H9 (cell line): ENCODE measurements around the gene ZSCAN1. TPM values are rescaled to one million over a fixed set of nuclear protein-coding genes. Genes with fewer than 3 reads are reported as not detected.
A peak's percentile ranks its signal among the peaks of the same experiment; 100 is the strongest.

Experiments used
- DNase-seq: peaks from one replicate; pipeline ENCODE4 v3.0.0-alpha.2; 2017
- H2AFZ ChIP-seq: one replicate; pipeline ENCODE4 v1.6.1; 2013; ENCODE audit warnings: mild to moderate bottlenecking, low read length, control low read depth, moderate library complexity
- H2AK5ac ChIP-seq: 2 replicates; pipeline ENCODE4 v1.6.1; 2013; ENCODE audit warnings: low read length, control low read depth, mixed read lengths; ENCODE audit not compliant: insufficient read length
- H2BK120ac ChIP-seq: one replicate; pipeline ENCODE4 v1.6.1; 2013; ENCODE audit warnings: low read depth, mild to moderate bottlenecking, low read length, control low read depth, inconsistent platforms; ENCODE audit not compliant: poor library complexity, severe bottlenecking
- H2BK12ac ChIP-seq: 2 replicates; pipeline ENCODE4 v1.6.1; 2013; ENCODE audit warnings: low read length, control low read depth, mixed read lengths, low read depth; ENCODE audit not compliant: insufficient read length
- H2BK15ac ChIP-seq: 2 replicates; pipeline ENCODE4 v1.6.1; 2013; ENCODE audit warnings: low read depth, low read length, control low read depth
- H2BK20ac ChIP-seq: one replicate; pipeline ENCODE4 v1.6.1; 2013; ENCODE audit warnings: low read depth, mild to moderate bottlenecking, low read length, control low read depth, inconsistent platforms; ENCODE audit not compliant: poor library complexity, severe bottlenecking
- H2BK5ac ChIP-seq: 2 replicates; pipeline ENCODE4 v1.6.1; 2013; ENCODE audit warnings: low read length, control low read depth, mixed read lengths; ENCODE audit not compliant: insufficient read length
- H3K14ac ChIP-seq: 2 replicates; pipeline ENCODE4 v1.6.1; 2013; ENCODE audit warnings: low read length, control low read depth; ENCODE audit not compliant: insufficient read depth
- H3K18ac ChIP-seq: 2 replicates; pipeline ENCODE4 v1.6.1; 2013; ENCODE audit warnings: low read depth, mild to moderate bottlenecking, mixed read lengths, low read length, control low read depth; ENCODE audit not compliant: insufficient read length
- H3K23ac ChIP-seq: 2 replicates; pipeline ENCODE4 v1.6.1; 2013; ENCODE audit warnings: low read length, control low read depth, mixed read lengths, low read depth; ENCODE audit not compliant: insufficient read length
- H3K23me2 ChIP-seq: 2 replicates; pipeline ENCODE4 v1.6.1; 2013; ENCODE audit warnings: low read depth, mild to moderate bottlenecking, mixed read lengths, low read length, control low read depth; ENCODE audit not compliant: insufficient read length, poor library complexity, severe bottlenecking
- H3K27ac ChIP-seq: 2 replicates; pipeline ENCODE4 v1.5.1; 2013; ENCODE audit warnings: low read length, control low read depth, mixed read lengths, low read depth; ENCODE audit not compliant: insufficient read length
- H3K27me3 ChIP-seq: 2 replicates; pipeline ENCODE4 v1.6.1; 2013; ENCODE audit warnings: low read length, control low read depth, inconsistent platforms; ENCODE audit not compliant: insufficient read depth
- H3K4ac ChIP-seq: 2 replicates; pipeline ENCODE4 v1.6.1; 2013; ENCODE audit warnings: low read depth, mild to moderate bottlenecking, control low read depth, inconsistent platforms, low read length, moderate library complexity
- H3K4me1 ChIP-seq: 2 replicates; pipeline ENCODE4 v1.6.1; 2013; ENCODE audit warnings: low read length, control low read depth, inconsistent platforms; ENCODE audit not compliant: insufficient read depth
- H3K4me2 ChIP-seq: 2 replicates; pipeline ENCODE4 v1.6.1; 2013; ENCODE audit warnings: low read length, control low read depth, mixed read lengths; ENCODE audit not compliant: insufficient read length, insufficient read depth
- H3K56ac ChIP-seq: 2 replicates; pipeline ENCODE4 v1.6.1; 2013; ENCODE audit warnings: low read depth, mild to moderate bottlenecking, mixed read lengths, low read length, control low read depth; ENCODE audit not compliant: insufficient read length
- H3K79me1 ChIP-seq: 2 replicates; pipeline ENCODE4 v1.6.1; 2013; ENCODE audit warnings: low read depth, mild to moderate bottlenecking, moderate library complexity, low read length, control low read depth, inconsistent platforms; ENCODE audit not compliant: insufficient read depth, poor library complexity, severe bottlenecking
- H3K79me2 ChIP-seq: 2 replicates; pipeline ENCODE4 v1.6.1; 2013; ENCODE audit warnings: low read length, control low read depth, inconsistent platforms; ENCODE audit not compliant: insufficient read depth
- H3K9ac ChIP-seq: 2 replicates; pipeline ENCODE4 v1.6.1; 2013; ENCODE audit warnings: low read length, control low read depth, mixed read lengths; ENCODE audit not compliant: insufficient read length; ENCODE audit errors: extremely low read depth
- H3K9me3 ChIP-seq: one replicate; pipeline ENCODE4 v1.6.1; 2013; ENCODE audit warnings: low read depth, low read length, inconsistent platforms; ENCODE audit not compliant: control insufficient read depth
- H3T11ph ChIP-seq: one replicate; pipeline ENCODE4 v1.6.1; 2013; ENCODE audit warnings: mild to moderate bottlenecking, low read length, control low read depth, inconsistent platforms
- H4K20me1 ChIP-seq: one replicate; pipeline ENCODE4 v1.6.1; 2013; ENCODE audit not compliant: control insufficient read depth, insufficient read length, insufficient read depth
- H4K5ac ChIP-seq: 2 replicates; pipeline ENCODE4 v1.6.1; 2013; ENCODE audit warnings: low read depth, mild to moderate bottlenecking, mixed read lengths, low read length, control low read depth; ENCODE audit not compliant: insufficient read length
- H4K8ac ChIP-seq: replicated peaks from 2 replicates; pipeline ENCODE4 v1.6.1; 2013; ENCODE audit warnings: low read length, control low read depth, mixed read lengths, low read depth; ENCODE audit not compliant: insufficient read length
- H4K91ac ChIP-seq: 2 replicates; pipeline ENCODE4 v1.6.1; 2013; ENCODE audit warnings: low read depth, mild to moderate bottlenecking, moderate library complexity, mixed read lengths, low read length, control low read depth; ENCODE audit not compliant: insufficient read length
- H3K27ac Mint-ChIP-seq, 3 experiments: 2 replicates in 2 of 3; 3 replicates in 1 of 3; pipeline ENCODE4 v1.8.0; 2020 to 2021; ENCODE audit warnings: mixed read lengths in 3 of 3, mild to moderate bottlenecking in 1 of 3, moderate library complexity in 1 of 3
- H3K27me3 Mint-ChIP-seq: 2 replicates; pipeline ENCODE4 v1.8.0; 2021; ENCODE audit warnings: low read depth, mild to moderate bottlenecking, moderate library complexity, mixed read lengths
- H3K36me3 Mint-ChIP-seq, 3 experiments: 2 replicates in 2 of 3; 3 replicates in 1 of 3; pipeline ENCODE4 v1.8.0; 2020 to 2021; ENCODE audit warnings: low read depth in 3 of 3, mixed read lengths in 3 of 3; ENCODE audit not compliant: insufficient read depth in 1 of 3
- H3K4me1 Mint-ChIP-seq, 2 experiments: 2 replicates each; pipeline ENCODE4 v1.8.0; 2020; ENCODE audit warnings: mixed read lengths in 2 of 2
- H3K4me3 Mint-ChIP-seq, 2 experiments: 2 replicates in 1 of 2; 3 replicates in 1 of 2; pipeline ENCODE4 v1.8.0; 2020 to 2021; ENCODE audit warnings: mild to moderate bottlenecking in 2 of 2, mixed read lengths in 2 of 2, moderate library complexity in 1 of 2
- H3K9me3 Mint-ChIP-seq, 2 experiments: 2 replicates in 1 of 2; 3 replicates in 1 of 2; pipeline ENCODE4 v1.8.0; 2020; ENCODE audit warnings: mild to moderate bottlenecking in 2 of 2, mixed read lengths in 2 of 2, moderate library complexity in 1 of 2
- CTCF ChIP-seq: fragments of 200-600 bp; sonication (generic); conservative IDR thresholded peaks from 3 replicates; pipeline ENCODE4 v1.8.0; 2021; ENCODE audit warnings: antibody characterized with exemption, mild to moderate bottlenecking
- WGBS: extraction: QIAGEN DNeasy Blood & Tissue Kit; methylation state at CpG from one replicate; pipeline ENCODE4 v1.1.7; 2013; ENCODE audit warnings: missing lambda C conversion rate, low lambda C conversion rate, mixed read lengths; ENCODE audit not compliant: insufficient read length; ENCODE audit errors: extremely low coverage; 5-methylcytosine and 5-hydroxymethylcytosine counted together
- total RNA-seq: library from RNA; stranded (reverse); gene quantifications from 2 replicates; pipeline ENCODE4 v1.2.1, GENCODE V29; 2021

Gene ZSCAN1
- total RNA-seq, 1 experiment from 2014 or later, result 1.2 TPM

- no peak overlapping the region for H3K9ac ChIP-seq
- TF ChIP-seq CTCF, result no peak
- Mint-ChIP-seq H3K9me3 (peaks cover 51 to 70% of the 10 kb centered on the region in 2 experiments), H3K4me1 (peaks cover 8 to 19% of the 10 kb centered on the region in 2 experiments), H3K36me3 (peaks cover 6 to 17% (median 10%) of the 10 kb centered on the region in 3 experiments; a peak in 6 of 7 replicates), H3K4me3 (peak overlapping the region in 1 of 2 experiments; percentile 59; a peak in 3 of 5 replicates), H3K27me3 (peaks cover 29% of the 10 kb centered on the region), H3K27ac (peak overlapping the region in 2 of 3 experiments; percentile 53 to 78; a peak in 3 of 7 replicates)
- H4K20me1 ChIP-seq, result no peaks in the 10 kb centered on the region
- no peak overlapping the region for H2BK15ac ChIP-seq
- no peak overlapping the region for H2AK5ac ChIP-seq
- no peak overlapping the region for H4K5ac ChIP-seq
- H3K23me2 ChIP-seq, result no peaks in the 10 kb centered on the region
- no peak overlapping the region for H4K91ac ChIP-seq
- no peak overlapping the region for H3T11ph ChIP-seq
- peak overlapping the region; percentile 78; the same call in 1 of the 2 replicates for H3K14ac ChIP-seq
- H3K27me3 ChIP-seq, result no peaks in the 10 kb centered on the region; the same call in 1 of the 2 replicates
- H2BK12ac ChIP-seq, result no peak overlapping the region
- H3K79me1 ChIP-seq, result no peaks in the 10 kb centered on the region
- H3K9me3 ChIP-seq, result no peaks in the 10 kb centered on the region
- no peak overlapping the region for H2BK5ac ChIP-seq
- H3K18ac ChIP-seq, result peak overlapping the region; percentile 33
- H3K4me2 ChIP-seq, result peak overlapping the region; percentile 3
- H2BK120ac ChIP-seq, result no peak overlapping the region
- no peak overlapping the region for H3K27ac ChIP-seq
- no peaks in the 10 kb centered on the region for H3K4me1 ChIP-seq
- H3K79me2 ChIP-seq, result no peaks in the 10 kb centered on the region
- no peak overlapping the region for H2AFZ ChIP-seq
- no peak overlapping the region for H3K4ac ChIP-seq
- H4K8ac ChIP-seq, result no peak overlapping the region
- no peak overlapping the region for H2BK20ac ChIP-seq
- no CpG with 5 or more reads among the region's 44 CpGs for WGBS
- no peak overlapping the region for H3K56ac ChIP-seq
- H3K23ac ChIP-seq, result no peak overlapping the region
- peak; percentile 74 for DNase-seq
Observed at GRCh38 chr19:58037927-58038687, 4.3 kb downstream of the ZSCAN1 start.
